ENCODE results near the gene LRRC41. TPM values are rescaled to one million over a fixed set of nuclear protein-coding genes. Genes with fewer than 3 reads are reported as not detected.
A peak's percentile ranks its signal among the peaks of the same experiment; 100 is the strongest.

The LRRC41 gene
- polyA plus RNA-seq, 3 donors: 22.9 to 50.9 (median 47.4) TPM

GRCh38 chr1:46310321-46310720 is 6.9 kb upstream of the LRRC41 start:
- H3K9me3 Mint-ChIP-seq: peaks cover 0 to 2% (median 0%) of the 10 kb centered on the region in 7 donors
- H3K4me3 ChIP-seq (replicated peaks in 1 of 3; ENCODE audit: low read depth in 2 of 3, low read length in 3 of 3): no peak overlapping the region
- H3K4me1 Mint-ChIP-seq: peaks cover 38% of the 10 kb centered on the region
- no peak overlapping the region for H3K4me3 Mint-ChIP-seq
- WGBS (ENCODE audit: insufficient coverage): 100% methylated on average over 2 of the region's 4 CpGs
- intact Hi-C loops (cut with micrococcal nuclease): loop anchor here in 1 of 2 donors (5.0 kb wide), 1 partner anchor 42 kb away; no protein-coding TSS in a partner anchor
- H3K79me2 ChIP-seq (ENCODE audit: insufficient read depth, low read length): peaks cover 48% of the 10 kb centered on the region
- peak overlapping the region in 1 of 2 donors; percentile 58 for H3K27ac ChIP-seq (ENCODE audit: low read depth in 1 of 2, low read length in 2 of 2)
- no peaks in the 10 kb centered on the region for H3K9me3 ChIP-seq (replicated peaks in 1 of 2; ENCODE audit: control insufficient read depth in 1 of 2, insufficient read depth in 1 of 2, low read length in 2 of 2)
- H3K27ac Mint-ChIP-seq: peak overlapping the region in 3 of 7 donors; percentile 1 to 81 (median 53)
- no peaks in the 10 kb centered on the region for H3K27me3 ChIP-seq (ENCODE audit: control insufficient read depth in 2 of 2, insufficient read depth in 2 of 2, low read length in 2 of 2)
- peaks cover 44 to 70% of the 10 kb centered on the region in 2 donors for H3K36me3 Mint-ChIP-seq
- no peaks in the 10 kb centered on the region for H3K27me3 Mint-ChIP-seq (ENCODE audit: low read depth in 3 of 3)
- H3K4me1 ChIP-seq (ENCODE audit: control insufficient read depth in 1 of 2, insufficient read depth in 2 of 2, low read length in 2 of 2): peaks cover 27 to 38% of the 10 kb centered on the region in 2 donors
- no peak overlapping the region for H2AFZ ChIP-seq (ENCODE audit: insufficient read depth, low read depth, low read length, poor library complexity, severe bottlenecking)
- peaks cover 49 to 56% of the 10 kb centered on the region in 2 donors for H3K36me3 ChIP-seq (replicated peaks in 1 of 2; ENCODE audit: control insufficient read depth in 1 of 2, insufficient read depth in 2 of 2, low read length in 2 of 2)
- peaks cover 37% of the 10 kb centered on the region for H4K20me1 ChIP-seq (ENCODE audit: insufficient read depth, low read length)
- DNase-seq: no peak
- no peak overlapping the region for H3K9ac ChIP-seq (ENCODE audit: insufficient read depth, low read length, poor library complexity, severe bottlenecking)
- no peak overlapping the region for H3K4me2 ChIP-seq (replicated peaks; ENCODE audit: extremely low read depth, low read length, poor library complexity, severe bottlenecking)
- TF ChIP-seq, protein P1, sequence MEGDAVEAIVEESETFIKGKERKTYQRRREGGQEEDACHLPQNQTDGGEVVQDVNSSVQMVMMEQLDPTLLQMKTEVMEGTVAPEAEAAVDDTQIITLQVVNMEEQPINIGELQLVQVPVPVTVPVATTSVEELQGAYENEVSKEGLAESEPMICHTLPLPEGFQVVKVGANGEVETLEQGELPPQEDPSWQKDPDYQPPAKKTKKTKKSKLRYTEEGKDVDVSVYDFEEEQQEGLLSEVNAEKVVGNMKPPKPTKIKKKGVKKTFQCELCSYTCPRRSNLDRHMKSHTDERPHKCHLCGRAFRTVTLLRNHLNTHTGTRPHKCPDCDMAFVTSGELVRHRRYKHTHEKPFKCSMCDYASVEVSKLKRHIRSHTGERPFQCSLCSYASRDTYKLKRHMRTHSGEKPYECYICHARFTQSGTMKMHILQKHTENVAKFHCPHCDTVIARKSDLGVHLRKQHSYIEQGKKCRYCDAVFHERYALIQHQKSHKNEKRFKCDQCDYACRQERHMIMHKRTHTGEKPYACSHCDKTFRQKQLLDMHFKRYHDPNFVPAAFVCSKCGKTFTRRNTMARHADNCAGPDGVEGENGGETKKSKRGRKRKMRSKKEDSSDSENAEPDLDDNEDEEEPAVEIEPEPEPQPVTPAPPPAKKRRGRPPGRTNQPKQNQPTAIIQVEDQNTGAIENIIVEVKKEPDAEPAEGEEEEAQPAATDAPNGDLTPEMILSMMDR (IDR thresholded peaks at IDR 0.05): no peak

GRCh38 chr1:46309401-46310159 is 6.2 kb upstream of the LRRC41 start:
- no CpG with 5 or more reads among the region's 16 CpGs for WGBS (ENCODE audit: insufficient coverage)
- intact Hi-C loops (cut with micrococcal nuclease): loop anchor here in 1 of 2 donors (5.0 kb wide), 1 partner anchor 43 kb away; no protein-coding TSS in a partner anchor
- H4K20me1 ChIP-seq (ENCODE audit: insufficient read depth, low read length): peaks cover 37% of the 10 kb centered on the region

More at GRCh38 chr1:46309401-46310159, 6.2 kb upstream of the LRRC41 start:
- Histone ChIP-seq H3K4me2 (replicated peaks; ENCODE audit: extremely low read depth, low read length, poor library complexity, severe bottlenecking) (no peak overlapping the region), H3K36me3 (replicated peaks in 1 of 2; ENCODE audit: control insufficient read depth in 1 of 2, insufficient read depth in 2 of 2, low read length in 2 of 2) (peaks cover 44 to 49% of the 10 kb centered on the region in 2 donors), H3K79me2 (ENCODE audit: insufficient read depth, low read length) (peaks cover 55% of the 10 kb centered on the region), H3K27me3 (ENCODE audit: control insufficient read depth in 2 of 2, insufficient read depth in 2 of 2, low read length in 2 of 2) (no peaks in the 10 kb centered on the region), H3K27ac (ENCODE audit: low read depth in 1 of 2, low read length in 2 of 2) (peak overlapping the region in 1 of 2 donors; percentile 58), H3K4me1 (ENCODE audit: control insufficient read depth in 1 of 2, insufficient read depth in 2 of 2, low read length in 2 of 2) (peaks cover 32 to 43% of the 10 kb centered on the region in 2 donors), H2AFZ (ENCODE audit: insufficient read depth, low read depth, low read length, poor library complexity, severe bottlenecking) (no peak overlapping the region), H3K9ac (ENCODE audit: insufficient read depth, low read length, poor library complexity, severe bottlenecking) (no peak overlapping the region), H3K9me3 (replicated peaks in 1 of 2; ENCODE audit: control insufficient read depth in 1 of 2, insufficient read depth in 1 of 2, low read length in 2 of 2) (no peaks in the 10 kb centered on the region), H3K4me3 (replicated peaks in 1 of 3; ENCODE audit: low read depth in 2 of 3, low read length in 3 of 3) (no peak overlapping the region)
- TF ChIP-seq, protein P1 (IDR thresholded peaks at IDR 0.05): no peak
- Mint-ChIP-seq H3K4me3 (no peak overlapping the region), H3K27ac (peak overlapping the region in 6 of 7 donors; percentile 22 to 81 (median 66)), H3K27me3 (ENCODE audit: low read depth in 3 of 3) (no peaks in the 10 kb centered on the region), H3K4me1 (peaks cover 42% of the 10 kb centered on the region), H3K9me3 (peaks cover 0 to 2% (median 0%) of the 10 kb centered on the region in 7 donors), H3K36me3 (peaks cover 39 to 63% of the 10 kb centered on the region in 2 donors)
- no peak for DNase-seq
